ENCODE data around the gene GRAMD1B.

GRCh38 chr11:123576501-123576900 is 146.4 kb downstream of the GRAMD1B start:
- TF ChIP-seq CTCF (IDR thresholded peaks at IDR 0.05; ENCODE audit: poor library complexity) (no peak), EZH2 (IDR thresholded peaks at IDR 0.05; ENCODE audit: borderline replicate concordance) (no peak)
